Parathyroid adenoma (tissue), 2 donors: ENCODE data around the gene SPRR1B.

ENCODE experiments used
- H2AFZ ChIP-seq: fragments of 300-600 bp; sonication (generic); one replicate; pipeline ENCODE4 v1.7.0; 2017; ENCODE audit warnings: antibody characterized with exemption, mild to moderate bottlenecking
- H3K27ac ChIP-seq: fragments of 300-600 bp; sonication (generic); one replicate; pipeline ENCODE4 v1.7.0; 2017
- H3K27me3 ChIP-seq: fragments of 300-600 bp; sonication (generic); one replicate; pipeline ENCODE4 v1.7.0; 2017; ENCODE audit warnings: low read length; ENCODE audit not compliant: control insufficient read depth, insufficient read depth
- H3K36me3 ChIP-seq: fragments of 300-600 bp; sonication (generic); one replicate; pipeline ENCODE4 v1.7.0; 2017; ENCODE audit warnings: low read length; ENCODE audit not compliant: control insufficient read depth, insufficient read depth
- H3K4me1 ChIP-seq: fragments of 300-600 bp; sonication (generic); one replicate; pipeline ENCODE4 v1.7.0; 2017; ENCODE audit warnings: control low read depth
- H3K4me2 ChIP-seq: fragments of 300-600 bp; sonication (generic); one replicate; pipeline ENCODE4 v1.7.0; 2017; ENCODE audit warnings: low read length
- H3K4me3 ChIP-seq: fragments of 300-600 bp; sonication (generic); one replicate; pipeline ENCODE4 v1.7.0; 2017; ENCODE audit warnings: low read depth, low read length
- H3K79me2 ChIP-seq: fragments of 300-600 bp; sonication (generic); one replicate; pipeline ENCODE4 v1.7.0; 2017; ENCODE audit warnings: control low read depth
- H3K9ac ChIP-seq: fragments of 300-600 bp; sonication (generic); one replicate; pipeline ENCODE4 v1.7.0; 2017; ENCODE audit warnings: mild to moderate bottlenecking
- H3K9me3 ChIP-seq: fragments of 300-600 bp; sonication (generic); one replicate; pipeline ENCODE4 v1.7.0; 2017; ENCODE audit warnings: low read length; ENCODE audit not compliant: control insufficient read depth
- TF ChIP-seq, protein P1 (sequence below): fragments of 300-600 bp; sonication (generic); IDR thresholded peaks from one replicate; pipeline ENCODE4 v1.7.0; 2017; ENCODE audit warnings: antibody characterized with exemption, mild to moderate bottlenecking
- donor health status: primary hyperparathyroidism.

SPRR1B gene

DNA sequence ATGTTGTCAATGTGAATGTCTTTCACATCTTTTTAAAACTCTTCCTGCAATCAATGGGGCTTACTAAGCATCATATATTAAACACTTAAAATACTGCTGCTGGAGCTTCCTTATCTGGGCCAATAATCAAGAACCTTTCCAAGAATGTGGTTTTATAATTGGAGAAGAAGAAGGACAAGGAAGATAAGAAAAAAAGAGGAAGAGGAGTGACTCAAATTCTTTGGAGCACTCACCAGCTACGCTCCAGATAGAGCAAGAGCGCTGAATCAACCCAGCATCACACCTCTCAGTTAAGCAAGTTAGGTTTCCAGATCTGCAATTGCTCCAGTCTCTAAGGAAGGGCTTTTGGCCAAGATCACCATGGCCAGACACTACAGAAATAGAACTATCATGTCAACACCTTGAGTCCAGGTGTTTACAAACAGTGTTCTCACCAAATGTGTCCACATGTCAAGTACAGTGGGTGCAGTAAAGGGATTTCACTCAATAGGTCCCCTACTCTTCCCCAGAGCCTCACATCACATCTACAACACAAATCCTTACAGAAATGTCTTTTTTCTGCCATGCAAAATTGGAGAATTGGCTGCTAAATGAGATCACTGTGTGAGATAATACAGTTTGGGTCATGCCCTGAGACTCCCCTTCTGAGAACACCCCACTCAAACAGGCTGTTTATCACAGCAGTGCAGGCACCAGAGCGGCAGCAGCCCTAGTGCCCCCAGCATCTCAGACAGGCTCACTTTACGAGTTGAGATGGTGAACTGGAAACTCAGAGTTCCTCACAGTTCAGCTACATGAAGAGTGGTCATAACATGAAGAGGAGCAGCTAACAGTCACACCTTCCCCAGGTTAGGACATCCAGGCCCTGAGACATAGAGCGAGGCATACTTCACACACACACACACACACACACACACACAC lies 42.1 kb downstream of the SPRR1B start:
- Histone ChIP-seq H3K4me3 (no peak overlapping the region), H3K9me3 (no peaks in the 10 kb centered on the region), H3K79me2 (no peaks in the 10 kb centered on the region), H3K36me3 (no peaks in the 10 kb centered on the region), H3K9ac (no peak overlapping the region), H2AFZ (no peak overlapping the region), H3K4me2 (no peak overlapping the region), H3K27me3 (no peaks in the 10 kb centered on the region), H3K27ac (no peak overlapping the region), H3K4me1 (no peaks in the 10 kb centered on the region)
- TF ChIP-seq, protein P1, sequence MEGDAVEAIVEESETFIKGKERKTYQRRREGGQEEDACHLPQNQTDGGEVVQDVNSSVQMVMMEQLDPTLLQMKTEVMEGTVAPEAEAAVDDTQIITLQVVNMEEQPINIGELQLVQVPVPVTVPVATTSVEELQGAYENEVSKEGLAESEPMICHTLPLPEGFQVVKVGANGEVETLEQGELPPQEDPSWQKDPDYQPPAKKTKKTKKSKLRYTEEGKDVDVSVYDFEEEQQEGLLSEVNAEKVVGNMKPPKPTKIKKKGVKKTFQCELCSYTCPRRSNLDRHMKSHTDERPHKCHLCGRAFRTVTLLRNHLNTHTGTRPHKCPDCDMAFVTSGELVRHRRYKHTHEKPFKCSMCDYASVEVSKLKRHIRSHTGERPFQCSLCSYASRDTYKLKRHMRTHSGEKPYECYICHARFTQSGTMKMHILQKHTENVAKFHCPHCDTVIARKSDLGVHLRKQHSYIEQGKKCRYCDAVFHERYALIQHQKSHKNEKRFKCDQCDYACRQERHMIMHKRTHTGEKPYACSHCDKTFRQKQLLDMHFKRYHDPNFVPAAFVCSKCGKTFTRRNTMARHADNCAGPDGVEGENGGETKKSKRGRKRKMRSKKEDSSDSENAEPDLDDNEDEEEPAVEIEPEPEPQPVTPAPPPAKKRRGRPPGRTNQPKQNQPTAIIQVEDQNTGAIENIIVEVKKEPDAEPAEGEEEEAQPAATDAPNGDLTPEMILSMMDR: no peak

DNA sequence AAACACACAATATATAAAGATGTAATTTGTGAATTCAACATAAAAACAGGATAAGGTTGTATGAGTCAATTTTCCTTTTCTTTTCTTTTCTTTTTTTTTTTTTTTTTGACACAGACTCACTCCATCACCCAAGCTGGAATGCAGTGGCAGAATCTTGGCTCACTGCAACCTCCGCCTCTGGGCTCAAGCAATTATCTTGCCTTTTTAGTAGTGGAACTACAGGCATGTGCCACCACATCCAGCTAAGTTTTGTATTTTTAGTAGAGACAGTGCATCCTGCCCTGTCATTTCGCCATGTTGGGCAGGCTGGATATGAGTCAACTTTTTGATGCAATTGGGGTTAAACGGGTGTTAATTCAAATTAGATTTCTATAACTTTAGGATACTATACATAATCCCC lies 50.7 kb downstream of the SPRR1B start:
- H3K79me2 ChIP-seq: no peaks in the 10 kb centered on the region
- TF ChIP-seq, protein P1: no peak
- no peaks in the 10 kb centered on the region for H3K9me3 ChIP-seq
- H3K4me3 ChIP-seq: no peak overlapping the region
- no peaks in the 10 kb centered on the region for H3K4me1 ChIP-seq
- no peak overlapping the region for H2AFZ ChIP-seq
- no peak overlapping the region for H3K4me2 ChIP-seq
- H3K27me3 ChIP-seq: no peaks in the 10 kb centered on the region
- no peak overlapping the region for H3K9ac ChIP-seq
- H3K36me3 ChIP-seq: no peaks in the 10 kb centered on the region
- no peak overlapping the region for H3K27ac ChIP-seq
